H7 (cell line): ENCODE measurements around the gene GNA15. TPM values are rescaled to one million over a fixed set of nuclear protein-coding genes. Genes with fewer than 3 reads are reported as not detected.

ENCODE experiments used
- DNase-seq: peaks from one replicate; pipeline ENCODE4 v3.0.0; 2012
- H3K27me3 ChIP-seq: 2 replicates; pipeline ENCODE4 v1.6.0; 2011; ENCODE audit warnings: mild to moderate bottlenecking, low read length; ENCODE audit not compliant: control insufficient read depth, insufficient read depth
- H3K36me3 ChIP-seq: replicated peaks from 2 replicates; pipeline ENCODE4 v1.5.1; 2011; ENCODE audit warnings: low read length; ENCODE audit not compliant: control insufficient read depth, insufficient read depth
- H3K4me3 ChIP-seq: 2 replicates; pipeline ENCODE4 v1.5.1; 2011; ENCODE audit warnings: low read depth, mild to moderate bottlenecking, control low read depth, low read length, moderate library complexity; ENCODE audit not compliant: insufficient read depth
- total RNA-seq: library from RNA; depleted of rRNA; stranded (reverse); fragments of >200 nt; shearing (Covaris generic); gene quantifications from 2 replicates; pipeline ENCODE4 v1.2.3, GENCODE V29; 2014

The GNA15 gene
- total RNA-seq, 1 experiment from 2014 or later, result not detected

DNA sequence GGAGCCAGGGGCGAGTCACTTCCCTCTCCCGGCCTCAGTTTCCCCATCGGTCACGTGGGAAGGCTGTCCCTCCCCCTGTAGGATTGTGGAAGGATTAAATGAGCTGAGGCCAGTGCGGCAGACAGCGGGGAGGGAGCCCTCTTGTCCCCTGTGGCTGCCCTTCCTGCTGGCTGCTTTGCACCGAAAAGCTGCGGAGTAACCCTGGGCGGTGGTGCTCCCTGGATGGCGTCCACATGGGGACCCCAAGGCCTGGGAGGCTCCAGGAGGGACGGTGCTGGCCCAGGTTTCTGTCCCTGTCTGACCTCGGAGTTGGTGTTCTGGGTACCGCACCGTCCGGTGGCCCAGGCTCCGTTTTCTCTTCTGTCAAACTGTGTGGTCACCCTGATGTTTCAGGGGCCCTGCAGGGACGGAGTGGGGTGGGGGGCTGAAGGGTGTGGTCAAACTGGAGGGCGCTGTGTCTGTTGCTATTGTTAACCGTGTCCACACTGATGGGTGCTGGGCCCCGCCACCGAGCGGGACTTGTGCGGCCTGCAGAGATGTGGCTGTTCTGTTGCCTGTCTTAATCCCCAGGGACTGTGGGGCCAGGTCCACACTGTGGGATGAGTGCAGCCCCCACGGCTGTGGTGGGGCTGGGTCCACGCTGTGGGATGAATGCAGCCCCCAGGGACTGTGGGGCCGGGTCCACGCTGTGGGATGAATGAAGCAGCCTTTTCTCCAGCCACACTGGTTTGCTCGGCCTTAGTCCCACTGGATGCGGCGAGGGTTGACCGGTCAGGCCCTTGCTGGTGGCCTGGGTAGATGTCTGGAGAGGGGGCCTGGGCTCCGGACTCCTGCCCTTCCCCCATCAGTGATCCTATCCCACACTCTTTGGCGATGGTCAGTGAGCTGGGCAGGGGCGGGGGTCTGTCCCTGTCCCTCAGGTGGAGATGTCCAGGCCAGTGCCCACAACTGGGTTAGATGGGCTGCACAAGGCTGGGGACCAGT, 34.8 kb upstream of the GNA15 start:
- H3K36me3 ChIP-seq, result no peaks in the 10 kb centered on the region
- H3K27me3 ChIP-seq, result no peaks in the 10 kb centered on the region
- no peak for DNase-seq
- H3K4me3 ChIP-seq, result no peak overlapping the region

DNA sequence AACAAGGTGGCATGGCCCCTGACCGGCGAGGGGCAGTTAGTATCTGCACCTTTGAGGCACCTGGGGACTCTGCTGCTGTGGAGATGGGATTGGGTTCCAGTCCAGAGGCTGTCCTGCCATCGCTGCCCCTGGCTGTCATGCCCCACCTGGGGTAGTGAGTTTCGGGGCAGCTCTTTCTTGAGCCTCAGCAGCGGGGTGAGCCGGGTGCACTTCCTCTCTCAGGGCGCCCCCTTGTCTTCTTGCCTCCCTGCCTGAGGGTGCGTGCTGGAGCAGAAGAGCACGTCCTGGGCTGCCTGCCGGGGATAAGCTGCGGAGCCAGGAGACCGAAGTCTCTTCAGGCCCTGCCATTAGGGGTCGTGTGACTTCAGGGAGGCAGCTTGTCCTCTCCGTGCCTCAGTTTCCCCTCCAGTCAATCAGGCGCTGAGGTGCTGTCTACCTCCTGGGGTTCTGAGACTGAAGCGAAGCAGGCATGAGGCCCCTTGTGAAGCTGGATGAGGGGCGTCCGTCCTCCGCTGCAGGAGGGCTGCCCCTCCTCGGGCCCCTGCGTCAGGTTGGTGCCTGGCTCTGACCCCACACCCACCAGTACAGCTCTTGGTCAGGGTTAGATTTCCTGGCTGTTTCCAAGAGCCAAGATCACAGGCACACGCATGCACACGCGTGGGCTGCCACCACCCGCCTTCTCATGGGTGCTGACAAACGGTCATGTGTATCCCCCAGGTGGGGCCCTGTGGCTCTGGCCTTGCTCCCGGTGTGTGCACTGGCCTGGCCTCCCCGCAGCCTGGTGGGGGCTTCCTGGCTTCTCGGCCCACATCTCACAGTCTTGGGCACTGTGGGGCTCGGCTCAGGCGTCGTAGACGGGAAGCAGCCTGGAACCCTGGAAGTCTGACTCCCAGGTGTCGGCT, 33.3 kb upstream of the GNA15 start:
- no peak overlapping the region for H3K4me3 ChIP-seq
- H3K36me3 ChIP-seq, result no peaks in the 10 kb centered on the region
- H3K27me3 ChIP-seq, result no peaks in the 10 kb centered on the region

DNA sequence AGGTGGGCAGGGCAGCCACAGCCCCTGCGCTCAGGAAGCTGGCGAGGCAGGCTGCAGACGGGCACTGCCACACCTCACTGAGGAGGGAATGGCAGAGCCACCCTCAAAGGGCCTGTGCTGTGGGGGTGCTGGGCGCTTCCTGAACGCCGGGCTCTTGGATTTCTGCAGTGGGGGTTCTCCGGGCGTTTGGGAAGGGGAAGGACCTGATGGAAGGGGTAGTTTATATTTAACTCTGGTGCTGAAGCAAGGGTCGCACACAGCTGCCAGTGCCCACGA, 31.2 kb upstream of the GNA15 start:
- H3K27me3 ChIP-seq, result no peaks in the 10 kb centered on the region
- H3K36me3 ChIP-seq, result no peaks in the 10 kb centered on the region
- no peak for DNase-seq
- H3K4me3 ChIP-seq, result no peak overlapping the region

More for the DNA sequence above, 33.3 kb upstream of the GNA15 start:
- peak; percentile 50 for DNase-seq

DNA sequence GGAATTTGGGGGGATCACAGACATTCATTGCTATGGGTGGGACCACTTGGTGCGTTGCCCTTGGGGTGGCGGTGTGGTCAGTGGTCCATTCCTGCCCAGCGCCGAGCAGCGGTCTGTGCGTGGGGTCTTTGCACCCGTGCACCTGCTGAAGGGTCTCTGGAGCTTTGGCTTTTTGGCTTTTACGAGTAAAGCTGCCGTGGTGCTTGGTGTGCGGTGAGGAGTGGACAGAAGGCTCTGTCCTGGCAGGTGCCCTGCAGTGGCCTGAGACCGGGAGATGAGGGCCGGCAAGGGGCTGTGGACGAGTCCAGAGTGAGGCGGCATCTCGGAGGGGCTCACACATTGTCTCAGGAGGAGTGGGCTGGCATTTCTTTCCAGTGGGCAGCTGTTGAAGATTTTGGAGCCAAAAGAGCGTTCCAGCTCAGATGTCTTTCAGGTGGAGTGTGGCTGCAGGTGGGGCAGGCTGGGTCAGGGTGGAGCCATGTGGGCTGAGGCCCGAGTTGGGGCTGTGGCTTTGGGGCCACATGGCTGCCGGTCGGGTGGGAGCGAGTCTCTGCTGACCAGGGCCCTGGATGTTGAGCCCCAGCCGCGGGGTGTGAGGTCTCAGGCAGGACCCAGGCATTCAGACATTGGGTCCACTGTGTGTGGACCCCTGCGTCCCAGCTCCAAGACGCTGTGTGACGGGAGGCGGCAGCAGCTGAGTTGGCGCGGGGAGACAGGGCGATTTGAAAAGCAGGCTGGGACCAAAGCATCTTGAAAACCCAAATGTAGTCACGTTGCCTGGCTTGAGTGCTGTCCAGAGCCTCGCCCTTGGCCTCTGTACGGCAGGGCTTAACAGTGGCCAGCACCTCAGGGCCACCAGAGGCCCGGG, 30.0 kb upstream of the GNA15 start:
- peak; percentile 40 for DNase-seq
- Histone ChIP-seq H3K4me3 (no peak overlapping the region), H3K27me3 (no peaks in the 10 kb centered on the region), H3K36me3 (no peaks in the 10 kb centered on the region)

DNA sequence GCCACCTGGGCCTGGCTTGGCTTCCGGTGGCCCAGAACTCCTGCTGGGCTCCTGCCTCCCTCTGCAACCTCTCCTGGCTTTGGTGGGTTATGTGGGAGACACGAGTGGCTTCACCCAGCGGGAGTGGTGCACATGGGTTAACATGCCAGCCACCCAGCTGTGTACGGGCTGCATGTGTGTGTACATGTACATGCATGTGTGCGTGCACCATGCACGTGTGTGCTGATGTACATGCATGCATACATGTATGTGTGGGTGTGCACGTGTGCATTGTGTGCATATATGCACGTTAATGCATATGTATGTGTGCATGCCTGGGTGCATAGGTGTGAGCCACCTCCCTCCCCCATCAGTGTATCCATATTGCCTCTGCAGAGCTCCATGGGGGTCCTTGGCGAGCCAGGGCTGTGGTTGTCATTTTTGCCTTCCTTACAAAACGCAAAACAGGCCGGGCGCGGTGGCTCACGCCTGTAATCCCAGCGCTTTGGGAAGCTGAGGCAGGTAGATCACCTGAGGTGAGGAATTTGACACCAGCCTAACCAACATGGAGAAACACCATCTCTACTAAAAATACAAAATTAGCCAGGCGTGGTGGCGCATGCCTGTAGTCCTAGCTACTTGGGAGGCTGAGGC, 29.2 kb upstream of the GNA15 start:
- Histone ChIP-seq H3K27me3 (no peaks in the 10 kb centered on the region), H3K36me3 (no peaks in the 10 kb centered on the region), H3K4me3 (no peak overlapping the region)
- DNase-seq, result no peak

DNA sequence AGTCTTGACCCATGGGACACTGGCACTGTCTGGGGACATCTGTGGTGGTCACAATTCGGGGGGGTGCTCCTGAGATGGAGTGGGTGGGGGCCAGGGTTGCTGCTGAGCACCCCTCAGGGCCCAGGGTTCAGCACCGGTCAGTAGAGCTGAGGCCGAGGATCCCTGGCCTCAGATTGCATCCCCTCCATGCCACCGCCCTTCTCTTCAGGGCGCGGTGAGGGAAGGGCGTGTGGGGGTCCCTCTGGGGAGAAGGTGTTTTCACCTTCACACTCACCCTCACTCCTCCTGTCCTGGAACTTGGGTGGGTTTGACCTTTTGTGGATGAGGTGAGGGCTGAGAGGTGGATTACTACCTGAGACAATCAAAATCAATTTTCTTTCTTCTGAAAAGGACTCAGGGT, 28.2 kb upstream of the GNA15 start:
- DNase-seq, result no peak
- no peaks in the 10 kb centered on the region for H3K27me3 ChIP-seq
- no peaks in the 10 kb centered on the region for H3K36me3 ChIP-seq
- H3K4me3 ChIP-seq, result no peak overlapping the region

DNA sequence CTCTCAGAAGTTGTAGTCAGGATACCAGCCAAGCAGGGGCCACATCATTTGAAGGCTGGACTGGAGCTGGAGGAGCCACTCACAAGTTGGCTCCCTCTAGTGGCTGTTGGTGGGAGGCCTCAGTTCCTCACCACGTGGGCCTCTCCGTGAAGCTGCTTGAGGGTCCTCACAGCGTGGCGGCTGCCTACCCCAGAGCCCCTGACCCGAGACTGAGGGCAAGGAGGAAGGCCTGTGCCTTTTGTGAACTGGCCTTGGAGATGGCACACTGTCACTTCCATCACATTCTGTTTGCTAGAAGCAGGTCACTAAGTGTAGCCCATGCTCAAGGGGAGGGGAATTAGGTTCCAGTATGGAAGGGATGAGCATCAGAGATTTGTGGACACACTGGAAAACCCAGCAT, 27.1 kb upstream of the GNA15 start:
- no peak overlapping the region for H3K4me3 ChIP-seq
- H3K27me3 ChIP-seq, result no peaks in the 10 kb centered on the region
- no peaks in the 10 kb centered on the region for H3K36me3 ChIP-seq
- peak; percentile 88 for DNase-seq

DNA sequence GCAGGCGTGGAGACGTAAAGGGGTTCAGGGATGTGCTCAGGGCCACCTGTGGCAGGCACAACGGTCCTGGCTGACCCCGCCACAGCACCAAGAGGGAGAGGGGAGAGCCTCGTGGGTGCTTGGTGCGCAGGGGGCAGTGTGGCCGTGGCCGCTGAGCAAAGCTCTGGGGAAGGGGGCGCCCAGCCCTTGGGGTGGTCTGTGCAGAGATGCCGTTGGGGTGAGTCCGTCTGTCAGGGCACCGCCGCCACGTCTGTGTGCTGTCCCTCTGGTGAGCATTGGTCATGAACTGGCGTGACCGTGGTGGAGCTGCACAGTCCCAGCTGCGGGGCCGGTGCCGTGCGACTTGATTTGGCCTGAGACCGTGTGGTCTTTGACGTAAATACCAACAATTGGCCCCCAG, 26.3 kb upstream of the GNA15 start:
- H3K36me3 ChIP-seq, result no peaks in the 10 kb centered on the region
- H3K27me3 ChIP-seq, result no peaks in the 10 kb centered on the region
- DNase-seq, result no peak
- H3K4me3 ChIP-seq, result no peak overlapping the region

DNA sequence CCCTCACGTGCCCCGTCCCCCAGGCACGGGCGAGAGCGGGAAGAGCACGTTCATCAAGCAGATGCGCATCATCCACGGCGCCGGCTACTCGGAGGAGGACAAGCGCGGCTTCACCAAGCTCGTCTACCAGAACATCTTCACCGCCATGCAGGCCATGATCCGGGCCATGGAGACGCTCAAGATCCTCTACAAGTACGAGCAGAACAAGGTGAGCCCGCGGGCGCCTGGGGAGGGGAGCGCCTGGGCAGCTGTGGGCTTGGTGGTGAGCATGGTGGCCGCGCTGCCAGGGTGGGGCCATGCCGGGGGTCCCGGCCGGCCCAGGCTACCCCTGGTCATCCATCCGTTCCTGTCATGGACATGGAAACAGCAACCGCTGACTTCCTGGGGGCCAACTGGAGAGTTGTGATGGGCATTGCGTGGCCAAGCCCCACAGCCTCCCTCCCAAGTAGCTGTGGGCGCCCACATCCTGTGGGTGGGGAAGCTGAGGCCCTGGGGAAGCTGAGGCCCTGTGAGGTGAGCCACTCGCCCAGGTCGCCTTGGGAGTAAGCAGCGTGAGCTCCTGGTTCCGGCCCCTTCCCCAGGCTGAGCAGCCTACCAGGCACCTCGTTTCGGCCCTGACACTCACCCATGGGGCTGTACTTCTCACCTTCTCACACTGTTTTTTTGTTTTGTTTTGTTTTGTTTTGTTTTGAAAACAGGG, 25.6 kb upstream of the GNA15 start:
- peak; percentile 23 for DNase-seq
- Histone ChIP-seq H3K27me3 (no peaks in the 10 kb centered on the region), H3K4me3 (no peak overlapping the region), H3K36me3 (no peaks in the 10 kb centered on the region)

DNA sequence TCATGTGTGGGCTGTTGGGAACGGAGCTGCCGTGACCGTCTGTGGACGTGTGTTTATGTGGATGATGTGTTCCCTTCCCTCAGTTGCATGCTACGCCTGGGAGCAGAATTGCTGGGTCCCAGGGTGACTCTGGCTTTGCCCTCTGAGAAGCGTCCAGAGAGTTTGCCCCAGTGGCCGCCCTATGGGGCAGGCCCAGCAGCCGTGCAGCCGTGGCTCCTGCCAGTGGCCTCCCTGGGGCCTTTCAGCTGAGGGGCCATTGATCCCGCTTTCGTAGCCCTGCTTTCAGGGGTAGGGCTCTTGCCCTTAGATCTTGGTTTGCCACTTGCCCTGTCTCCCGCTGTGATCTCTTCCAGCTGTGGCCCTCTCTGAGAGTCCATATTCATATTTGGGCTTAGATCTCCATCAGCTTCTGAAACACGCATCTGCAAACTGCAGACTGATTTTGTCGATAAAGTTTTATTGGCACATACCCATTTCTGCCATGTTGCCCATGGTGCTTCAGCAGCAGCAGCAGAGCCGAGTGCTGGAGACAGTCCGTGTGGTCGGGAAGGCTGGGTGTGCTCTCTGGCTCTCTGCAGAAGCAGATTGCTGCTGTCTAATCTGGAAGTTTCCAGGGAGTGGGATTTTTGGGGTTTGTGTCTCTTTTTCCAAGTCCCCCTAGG, 24.1 kb upstream of the GNA15 start:
- Histone ChIP-seq H3K4me3 (no peak overlapping the region), H3K27me3 (no peaks in the 10 kb centered on the region), H3K36me3 (no peaks in the 10 kb centered on the region)
- DNase-seq, result no peak

DNA sequence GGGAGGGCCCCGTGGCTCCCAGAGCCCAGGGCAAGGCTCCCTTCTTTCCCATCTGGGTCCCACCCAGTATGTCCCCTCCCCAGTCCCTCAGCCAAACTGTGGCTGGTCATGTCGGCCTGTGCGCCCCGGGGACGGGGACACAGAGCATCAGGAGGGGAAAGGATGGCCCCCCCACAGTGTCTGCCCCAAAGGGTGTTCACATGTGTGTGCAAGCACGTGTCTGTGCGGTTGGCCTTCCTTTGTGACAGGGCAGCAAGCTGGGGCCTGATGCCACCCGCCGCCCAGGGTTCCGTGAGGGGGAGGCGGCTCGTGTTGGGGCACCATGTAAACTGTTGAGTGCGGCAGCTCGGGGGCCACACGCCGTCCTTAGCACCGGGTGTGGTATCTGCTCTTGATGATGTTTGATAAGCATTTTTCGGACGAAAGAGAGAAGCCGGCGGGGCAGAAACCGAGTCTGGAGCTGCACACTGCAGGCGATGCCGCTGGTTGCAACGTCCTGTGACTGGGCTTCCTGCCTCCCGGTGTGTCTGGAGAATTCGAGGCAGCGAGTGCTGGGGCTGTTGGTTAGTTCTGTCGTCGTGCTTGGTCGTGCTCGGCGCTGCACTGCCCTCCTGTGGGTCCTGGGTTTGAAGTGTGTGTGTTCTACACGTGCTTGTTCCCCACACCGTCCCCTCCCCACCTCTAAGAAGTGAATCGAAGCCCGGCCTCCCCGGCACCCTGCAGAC, 23.3 kb upstream of the GNA15 start:
- peak; percentile 76 for DNase-seq
- no peaks in the 10 kb centered on the region for H3K36me3 ChIP-seq
- H3K4me3 ChIP-seq, result no peak overlapping the region
- no peaks in the 10 kb centered on the region for H3K27me3 ChIP-seq

DNA sequence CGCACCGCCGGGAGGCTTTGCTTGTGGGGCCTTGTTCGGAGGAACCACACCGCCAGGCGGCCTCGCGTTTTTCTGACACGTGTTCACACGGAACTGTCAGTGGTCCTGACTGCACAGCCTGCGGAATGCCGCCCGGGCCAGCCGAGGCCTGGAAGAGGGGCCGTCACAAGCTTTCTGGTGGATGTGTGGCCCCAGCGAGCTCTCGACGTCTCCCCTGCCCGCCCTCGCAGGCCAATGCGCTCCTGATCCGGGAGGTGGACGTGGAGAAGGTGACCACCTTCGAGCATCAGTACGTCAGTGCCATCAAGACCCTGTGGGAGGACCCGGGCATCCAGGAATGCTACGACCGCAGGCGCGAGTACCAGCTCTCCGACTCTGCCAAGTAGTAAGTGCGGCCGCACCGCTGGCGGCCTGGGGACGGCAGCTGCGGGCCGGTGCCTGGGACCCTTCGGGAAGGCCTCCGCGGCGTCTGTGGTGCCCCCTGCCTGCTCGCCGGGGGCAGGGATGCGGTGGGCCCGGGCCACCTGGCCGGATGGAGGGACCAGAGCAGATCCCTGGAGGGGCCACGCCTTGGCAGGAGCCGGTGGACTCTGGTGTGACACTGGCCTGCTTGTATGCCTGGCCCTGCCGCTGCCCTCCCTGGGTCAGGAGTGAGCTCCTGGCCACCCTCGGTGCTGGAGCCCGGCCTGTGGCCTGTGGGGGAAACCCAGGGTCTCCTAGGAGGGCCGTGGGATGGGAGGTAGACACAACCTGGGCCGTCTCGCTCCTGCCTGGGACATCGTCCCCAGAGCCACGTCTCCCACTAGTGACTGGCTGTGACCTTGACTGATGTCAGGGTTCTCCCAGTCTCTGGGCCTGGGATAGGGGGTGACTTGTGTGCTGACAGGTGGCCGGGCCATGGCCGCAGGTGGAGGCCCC, 22.5 kb upstream of the GNA15 start:
- Histone ChIP-seq H3K4me3 (no peak overlapping the region), H3K36me3 (no peaks in the 10 kb centered on the region), H3K27me3 (no peaks in the 10 kb centered on the region)
- no peak for DNase-seq
